Cardiac muscle cell (in vitro differentiated cells and primary cell): ENCODE results near the gene MICU2. TPM values are rescaled to one million over a fixed set of nuclear protein-coding genes. Genes with fewer than 3 reads are reported as not detected.

Source experiments
- DNase-seq, 2 donors: peaks; one replicate each; pipeline versions ENCODE4 v3.0.0 to v3.0.0-alpha.2; 2010 to 2017; ENCODE audit warnings: low read depth in 1 of 2, low spot score in 1 of 2
- H3K27ac ChIP-seq: fragments of 200-600 bp; sonication (generic); 2 replicates; pipeline ENCODE4 v1.5.1; 2016
- H3K27me3 ChIP-seq: fragments of 200-600 bp; sonication (generic); 2 replicates; pipeline ENCODE4 v1.6.0; 2016; ENCODE audit warnings: control low read depth
- H3K36me3 ChIP-seq: fragments of 200-600 bp; sonication (generic); 2 replicates; pipeline ENCODE4 v1.5.1; 2016; ENCODE audit warnings: control low read depth
- H3K4me1 ChIP-seq: fragments of 200-600 bp; sonication (generic); 2 replicates; pipeline ENCODE4 v1.8.1; 2017; ENCODE audit warnings: low read depth, mild to moderate bottlenecking, mixed run types
- H3K4me3 ChIP-seq: fragments of 200-600 bp; sonication (generic); 2 replicates; pipeline ENCODE4 v1.5.1; 2016; ENCODE audit warnings: mild to moderate bottlenecking
- H3K9me3 ChIP-seq: fragments of 200-600 bp; sonication (generic); 2 replicates; pipeline ENCODE4 v1.5.1; 2017; ENCODE audit warnings: low read depth, mild to moderate bottlenecking, control low read depth
- polyA plus RNA-seq: library from polyadenylated mRNA; unstranded; fragments of >200 nt; fragmentation: Nextera tagmentation; extraction: Ambion mirVana; gene quantifications from 2 replicates; pipeline ENCODE4 v1.2.1, GENCODE V29; 2016
- total RNA-seq: library from RNA; depleted of rRNA; stranded (reverse); fragments of >200 nt; gene quantifications from 2 replicates; pipeline ENCODE4 v1.2.3, GENCODE V29; 2016
- TF ChIP-seq, protein P1 (sequence below): IDR thresholded peaks from 2 replicates; pipeline ENCODE4 v1.5.1; 2012; ENCODE audit warnings: low read depth, mild to moderate bottlenecking, low read length

MICU2 gene
- total and polyA plus RNA-seq, 2 experiments from 2014 or later: 75.6 to 111 TPM

- Histone ChIP-seq H3K36me3 (peaks cover 9% of the 10 kb centered on the region), H3K27me3 (no peaks in the 10 kb centered on the region), H3K4me3 (no peak overlapping the region), H3K4me1 (no peaks in the 10 kb centered on the region), H3K27ac (no peak overlapping the region), H3K9me3 (no peaks in the 10 kb centered on the region)
- TF ChIP-seq, protein P1, sequence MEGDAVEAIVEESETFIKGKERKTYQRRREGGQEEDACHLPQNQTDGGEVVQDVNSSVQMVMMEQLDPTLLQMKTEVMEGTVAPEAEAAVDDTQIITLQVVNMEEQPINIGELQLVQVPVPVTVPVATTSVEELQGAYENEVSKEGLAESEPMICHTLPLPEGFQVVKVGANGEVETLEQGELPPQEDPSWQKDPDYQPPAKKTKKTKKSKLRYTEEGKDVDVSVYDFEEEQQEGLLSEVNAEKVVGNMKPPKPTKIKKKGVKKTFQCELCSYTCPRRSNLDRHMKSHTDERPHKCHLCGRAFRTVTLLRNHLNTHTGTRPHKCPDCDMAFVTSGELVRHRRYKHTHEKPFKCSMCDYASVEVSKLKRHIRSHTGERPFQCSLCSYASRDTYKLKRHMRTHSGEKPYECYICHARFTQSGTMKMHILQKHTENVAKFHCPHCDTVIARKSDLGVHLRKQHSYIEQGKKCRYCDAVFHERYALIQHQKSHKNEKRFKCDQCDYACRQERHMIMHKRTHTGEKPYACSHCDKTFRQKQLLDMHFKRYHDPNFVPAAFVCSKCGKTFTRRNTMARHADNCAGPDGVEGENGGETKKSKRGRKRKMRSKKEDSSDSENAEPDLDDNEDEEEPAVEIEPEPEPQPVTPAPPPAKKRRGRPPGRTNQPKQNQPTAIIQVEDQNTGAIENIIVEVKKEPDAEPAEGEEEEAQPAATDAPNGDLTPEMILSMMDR: no peak
- no peak for DNase-seq
Measured at GRCh38 chr13:21518617-21519144, 85.3 kb downstream of the MICU2 start.

- no peaks in the 10 kb centered on the region for H3K9me3 ChIP-seq
- no peak for DNase-seq
- no peak overlapping the region for H3K27ac ChIP-seq
- no peaks in the 10 kb centered on the region for H3K4me1 ChIP-seq
- H3K36me3 ChIP-seq: peaks cover 13% of the 10 kb centered on the region
- no peak overlapping the region for H3K4me3 ChIP-seq
- TF ChIP-seq, protein P1: no peak
- no peaks in the 10 kb centered on the region for H3K27me3 ChIP-seq
Measured at GRCh38 chr13:21517576-21517975, 86.4 kb downstream of the MICU2 start.

DNA sequence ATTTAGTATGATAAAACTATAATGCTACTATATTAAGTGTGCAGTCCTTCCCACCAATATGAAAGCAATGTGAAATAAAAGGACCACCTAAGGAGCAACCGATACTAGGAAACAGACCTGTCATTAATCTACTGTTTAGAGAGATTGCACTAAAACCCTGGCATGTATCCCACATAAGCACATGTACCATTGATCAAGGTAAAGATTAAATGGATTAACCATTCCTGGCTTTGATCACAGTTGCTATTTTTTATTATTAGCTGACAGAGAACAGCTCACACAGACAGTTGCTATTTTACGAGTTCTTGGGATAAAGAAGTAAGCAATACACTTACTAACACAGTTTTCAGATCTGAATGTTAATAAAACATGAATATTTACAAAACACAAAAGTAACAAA is 87.2 kb downstream of the MICU2 start:
- TF ChIP-seq, protein P1: no peak
- no peaks in the 10 kb centered on the region for H3K9me3 ChIP-seq
- no peak overlapping the region for H3K4me3 ChIP-seq
- H3K4me1 ChIP-seq: no peaks in the 10 kb centered on the region
- peaks cover 13% of the 10 kb centered on the region for H3K36me3 ChIP-seq
- no peaks in the 10 kb centered on the region for H3K27me3 ChIP-seq
- H3K27ac ChIP-seq: no peak overlapping the region
- DNase-seq: no peak

DNA sequence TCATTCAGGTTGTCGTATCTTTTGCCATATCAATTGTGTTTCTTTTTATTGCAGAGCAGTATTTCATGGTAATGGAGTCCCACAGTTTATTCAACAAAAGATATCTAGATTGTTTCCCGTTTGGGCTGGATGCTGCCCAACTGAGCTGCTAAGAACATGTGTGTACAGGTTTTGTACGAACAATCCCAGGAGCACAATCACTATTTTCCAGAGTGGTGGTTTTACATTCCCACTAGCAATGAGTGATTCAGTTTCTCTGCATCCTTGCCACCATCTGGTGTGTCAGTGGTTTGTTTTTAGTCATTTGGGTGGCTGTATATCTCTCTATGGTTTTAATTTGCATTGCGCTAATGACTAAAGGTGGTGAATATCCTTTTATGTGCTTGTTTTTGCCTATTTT is 92.1 kb downstream of the MICU2 start:
- DNase-seq: no peak
- Histone ChIP-seq H3K4me1 (no peaks in the 10 kb centered on the region), H3K36me3 (peaks cover 9% of the 10 kb centered on the region), H3K27me3 (no peaks in the 10 kb centered on the region), H3K9me3 (no peaks in the 10 kb centered on the region), H3K27ac (no peak overlapping the region), H3K4me3 (no peak overlapping the region)
- TF ChIP-seq, protein P1: no peak

DNA sequence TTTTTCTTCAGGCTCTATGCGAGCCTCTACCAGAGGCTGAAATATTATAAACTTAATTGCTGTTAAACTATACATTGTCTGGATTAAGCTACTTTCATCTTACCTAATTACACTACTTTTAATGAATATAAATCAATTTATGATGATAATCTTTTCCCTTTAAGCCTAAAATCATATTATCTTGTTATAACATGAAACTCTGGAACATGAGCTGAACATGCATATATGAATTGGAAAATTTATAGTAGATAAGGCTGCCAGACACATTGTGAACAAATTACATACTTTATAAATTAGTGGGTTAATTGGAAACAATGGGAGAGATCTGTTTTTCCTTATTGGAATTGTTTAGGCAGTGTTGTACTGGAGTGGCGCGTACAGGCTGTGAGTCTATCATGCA is 99.6 kb downstream of the MICU2 start:
- no peak overlapping the region for H3K4me3 ChIP-seq
- no peaks in the 10 kb centered on the region for H3K4me1 ChIP-seq
- TF ChIP-seq, protein P1: no peak
- no peak overlapping the region for H3K27ac ChIP-seq
- no peaks in the 10 kb centered on the region for H3K9me3 ChIP-seq
- H3K27me3 ChIP-seq: no peaks in the 10 kb centered on the region
- DNase-seq: no peak
- H3K36me3 ChIP-seq: no peaks in the 10 kb centered on the region

- TF ChIP-seq, protein P1: no peak
- Histone ChIP-seq H3K4me1 (no peaks in the 10 kb centered on the region), H3K9me3 (no peaks in the 10 kb centered on the region), H3K36me3 (peaks cover 2% of the 10 kb centered on the region), H3K27ac (no peak overlapping the region), H3K27me3 (no peaks in the 10 kb centered on the region), H3K4me3 (no peak overlapping the region)
- no peak for DNase-seq
Measured at GRCh38 chr13:21501686-21502085, 102.3 kb downstream of the MICU2 start.
